ENCODE data around the gene HELZ2. TPM values are rescaled to one million over a fixed set of nuclear protein-coding genes. Genes with fewer than 3 reads are reported as not detected.

HELZ2 gene
- total RNA-seq, 1 experiment from 2014 or later, result 12.3 TPM

- no peak for DNase-seq (ENCODE audit: low spot score)
Observed at GRCh38 chr20:63552481-63553249, 21.4 kb downstream of the HELZ2 start.

- no peak for DNase-seq (ENCODE audit: low spot score)
Observed at GRCh38 chr20:63551068-63551467, 23.0 kb downstream of the HELZ2 start.

GRCh38 chr20:63549679-63550282, 24.3 kb downstream of the HELZ2 start:
- DNase-seq (ENCODE audit: low spot score), result no peak

- DNase-seq (ENCODE audit: low spot score), result no peak
Observed at GRCh38 chr20:63549019-63549418, 25.0 kb downstream of the HELZ2 start.

- DNase-seq (ENCODE audit: low spot score), result no peak
Observed at GRCh38 chr20:63548542-63548941, 25.5 kb downstream of the HELZ2 start.

- DNase-seq (ENCODE audit: low spot score), result no peak
Observed at GRCh38 chr20:63547725-63548480, 26.1 kb downstream of the HELZ2 start, which contains the start of gene SRMS. SRMS (minus strand) TSS chr20:63547749; CDS start chr20:63547463, 286 bp downstream.

- DNase-seq (ENCODE audit: low spot score), result no peak
Observed at GRCh38 chr20:63546956-63547724, 26.9 kb downstream of the HELZ2 start.

DNA sequence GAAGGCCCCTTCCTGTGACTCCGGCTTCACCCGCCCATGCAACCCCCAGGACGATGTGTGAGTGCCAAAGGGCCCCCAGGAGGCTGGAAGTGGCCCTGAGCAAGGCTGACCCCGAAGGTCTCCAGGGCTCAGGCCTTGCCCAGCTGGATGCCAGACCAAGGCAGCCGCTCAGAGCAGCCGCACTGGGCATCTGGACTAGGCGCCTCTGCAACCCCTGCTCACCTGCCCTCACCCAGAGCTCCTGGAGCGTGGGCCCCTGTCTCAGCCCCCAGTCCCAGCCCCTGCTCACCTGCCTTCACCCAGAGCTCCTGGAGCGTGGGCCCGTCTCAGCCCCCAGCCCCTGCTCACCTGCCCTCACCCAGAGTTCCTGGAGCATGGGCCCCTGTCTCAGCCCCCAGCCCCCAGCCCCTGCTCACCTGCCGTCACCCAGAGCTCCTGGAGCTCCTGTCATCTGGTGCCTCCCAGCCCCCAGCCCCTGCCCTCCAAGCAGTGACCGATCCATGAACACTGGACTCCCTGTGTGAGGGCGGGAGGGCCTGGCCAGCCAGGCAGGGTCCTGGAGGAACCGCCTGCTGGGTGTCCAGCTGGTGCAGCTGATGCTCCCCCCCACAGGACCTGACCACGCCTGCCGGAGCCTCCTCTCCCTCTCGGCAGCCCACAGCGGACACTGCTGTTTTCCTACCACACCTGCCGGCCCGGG, 27.6 kb downstream of the HELZ2 start:
- DNase-seq (ENCODE audit: low spot score), result no peak

GRCh38 chr20:63545814-63546213, 28.2 kb downstream of the HELZ2 start:
- no peak for DNase-seq (ENCODE audit: low spot score)

DNA sequence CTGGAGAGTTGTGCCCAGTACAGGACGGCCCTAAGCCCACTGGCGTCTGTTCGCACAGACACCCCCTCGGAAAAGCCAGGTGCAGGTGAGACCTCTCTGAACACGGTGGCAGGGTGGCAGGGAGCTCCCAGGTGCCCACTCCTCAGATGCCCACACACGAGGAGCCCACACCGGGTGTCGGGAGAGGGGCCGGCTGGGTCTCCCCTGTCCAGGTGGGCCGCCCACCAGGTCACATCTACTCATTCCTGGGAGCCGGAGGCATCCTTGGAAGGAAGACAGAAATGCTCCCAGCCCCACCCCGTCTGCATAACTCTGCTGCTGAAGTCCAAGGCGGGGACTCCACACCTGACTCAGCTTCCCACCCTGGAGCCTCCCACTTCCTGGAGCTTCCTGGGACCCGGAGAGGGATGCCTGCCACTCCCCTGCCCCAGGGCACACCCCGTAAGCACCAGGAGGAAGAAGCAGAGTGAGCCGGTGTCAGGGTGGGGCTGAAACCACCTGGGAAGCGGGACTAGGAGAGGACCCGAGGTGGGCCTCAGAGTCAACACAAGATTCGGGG, 29.0 kb downstream of the HELZ2 start:
- DNase-seq (ENCODE audit: low spot score), result no peak

DNA sequence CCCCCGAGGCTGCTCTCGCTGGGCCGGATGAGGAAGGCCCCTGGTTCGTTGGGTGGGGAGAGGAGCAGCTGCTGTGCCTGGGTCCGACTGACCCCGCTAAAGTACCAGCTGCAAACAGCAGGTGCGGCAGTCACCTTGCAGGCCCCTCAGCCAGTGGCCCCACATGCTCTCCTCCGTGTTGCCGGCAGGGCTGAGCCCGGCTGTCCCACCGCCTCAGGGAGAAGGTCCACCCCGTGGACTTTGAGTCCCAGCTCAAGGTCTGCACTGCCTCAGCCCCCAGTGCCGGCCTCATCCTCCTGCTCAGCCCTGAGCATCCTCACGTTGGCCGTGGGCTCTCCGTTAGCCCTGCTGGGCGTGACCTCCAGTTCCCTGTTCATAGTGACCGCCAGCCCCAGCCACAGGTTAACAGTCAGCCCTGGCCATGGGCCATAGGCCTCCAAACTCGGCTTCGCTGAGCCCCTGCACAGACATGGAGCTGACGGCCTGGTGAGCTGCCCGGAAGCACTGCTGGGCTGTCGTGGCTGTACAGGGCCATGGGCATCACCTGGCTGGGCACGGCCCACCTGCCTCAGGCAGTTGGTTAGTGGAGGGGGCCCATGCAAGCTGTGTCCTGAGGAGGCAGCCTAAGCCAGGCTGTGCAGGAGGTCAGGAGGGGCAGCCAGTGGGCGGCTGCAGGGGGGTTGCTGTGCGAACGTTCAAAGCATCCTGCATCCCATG, 29.6 kb downstream of the HELZ2 start:
- no peak for DNase-seq (ENCODE audit: low spot score)

DNA sequence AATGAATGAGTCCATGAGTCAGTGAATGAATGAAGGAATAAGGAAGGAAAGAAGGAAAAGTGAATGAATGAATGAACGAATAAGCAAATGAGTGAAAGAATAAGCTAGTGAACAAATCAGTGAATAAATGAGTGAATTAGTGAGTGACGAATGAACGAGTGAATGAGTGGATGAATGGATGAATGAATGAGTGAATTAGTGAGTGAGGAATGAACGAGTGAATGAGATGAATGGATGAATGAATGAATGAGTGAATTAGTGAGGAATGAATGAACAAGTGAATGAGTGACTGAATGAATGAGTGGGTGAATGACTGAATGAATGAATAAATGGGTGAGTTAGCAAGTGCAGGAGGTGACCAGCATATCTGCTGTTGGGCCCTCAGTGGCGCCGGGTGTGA, 30.3 kb downstream of the HELZ2 start:
- DNase-seq (ENCODE audit: low spot score), result no peak

DNA sequence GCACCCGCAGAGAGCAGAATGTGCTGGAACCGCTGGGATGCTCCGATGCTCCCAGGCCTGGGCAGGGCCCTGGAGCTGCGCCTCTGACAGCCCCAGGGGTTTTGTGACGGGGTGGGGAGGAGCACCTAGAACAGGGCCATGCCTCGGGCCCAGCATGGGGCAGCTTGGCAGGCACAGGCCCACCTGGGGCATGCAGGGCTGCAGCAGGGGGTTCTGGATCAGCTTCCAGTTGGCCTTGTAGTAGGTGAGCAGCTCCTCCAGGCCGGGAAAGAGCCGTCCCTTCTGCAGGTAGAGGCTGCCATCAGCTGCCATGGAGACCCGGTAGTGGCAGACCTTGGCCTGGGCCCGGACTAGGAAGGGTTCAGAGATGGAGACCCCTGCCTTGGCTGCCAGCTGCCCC, 30.9 kb downstream of the HELZ2 start:
- no peak for DNase-seq (ENCODE audit: low spot score)

GRCh38 chr20:63542696-63543095, 31.3 kb downstream of the HELZ2 start:
- no peak for DNase-seq (ENCODE audit: low spot score)

DNA sequence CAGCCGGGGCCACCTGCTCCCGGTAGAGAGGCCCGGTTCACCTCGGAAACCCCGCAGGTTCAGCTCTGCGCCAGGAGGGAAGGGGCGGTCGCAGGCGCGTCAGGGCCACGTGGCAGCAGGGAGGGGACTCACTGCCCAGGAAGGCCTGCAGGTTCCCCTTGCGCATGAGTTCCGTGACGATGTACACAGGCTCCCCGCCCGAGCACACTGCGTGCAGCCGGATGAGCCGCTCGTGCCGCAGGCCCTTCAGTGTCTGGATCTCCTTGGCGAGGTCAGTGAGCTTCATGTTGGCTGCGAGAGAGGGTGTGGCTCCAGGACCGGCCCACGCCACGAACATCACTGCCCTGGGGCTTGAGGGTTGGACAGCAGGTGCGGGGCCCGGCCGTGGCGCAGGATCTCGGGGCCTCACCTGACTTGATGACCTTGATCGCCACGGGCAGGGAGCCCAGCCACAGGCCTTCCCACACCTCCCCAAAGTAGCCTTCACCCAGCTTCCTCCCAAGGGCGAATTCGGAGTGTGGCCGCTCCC, 31.9 kb downstream of the HELZ2 start:
- no peak for DNase-seq (ENCODE audit: low spot score)

GRCh38 chr20:63541371-63541770, 32.7 kb downstream of the HELZ2 start:
- DNase-seq (ENCODE audit: low spot score), result no peak

- DNase-seq (ENCODE audit: low spot score), result no peak
Observed at GRCh38 chr20:63540417-63541186, 33.4 kb downstream of the HELZ2 start.

- DNase-seq (ENCODE audit: low spot score), result no peak
Observed at GRCh38 chr20:63539441-63540370, 34.3 kb downstream of the HELZ2 start.
